Body of pancreas (tissue), 4 donors: ENCODE measurements around the gene ITGAV.

Experiments
- CTCF ChIP-seq, 7 experiments: fragments of 450-650 bp in 4 of 7; fragments of 200-600 bp in 3 of 7; sonication (generic) in 3 of 7; IDR thresholded peaks; one replicate each; pipeline ENCODE4 v1.5.1; 2016 to 2019; ENCODE audit warnings: antibody characterized with exemption in 7 of 7
- POLR2A ChIP-seq, 3 donors: fragments of 450-650 bp; IDR thresholded peaks; one replicate each; pipeline ENCODE4 v1.6.1; 2016; ENCODE audit warnings: antibody characterized with exemption in 3 of 3, mild to moderate bottlenecking in 2 of 3

DNA sequence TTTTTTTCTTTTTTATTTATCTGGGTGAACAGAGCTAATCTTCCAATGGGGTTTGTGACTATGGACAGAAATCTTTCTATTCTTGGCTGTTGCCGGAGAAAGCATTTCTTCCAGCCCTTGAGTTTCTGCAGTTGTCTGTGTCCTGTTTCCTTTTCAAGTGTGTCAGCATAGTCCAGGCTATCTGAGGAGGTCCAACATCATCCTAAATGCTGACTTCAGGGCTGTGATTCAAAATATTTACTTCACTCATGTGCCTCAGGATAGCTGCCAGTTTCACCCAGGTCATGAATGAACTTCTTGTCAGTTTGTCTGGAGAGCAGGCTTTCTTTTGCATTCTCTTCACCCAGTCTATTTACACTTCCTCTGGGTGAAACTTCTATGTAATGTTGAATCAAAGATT is 27.9 kb downstream of the ITGAV start:
- no peak for TF ChIP-seq CTCF (IDR thresholded peaks at IDR 0.05)
- no peak for TF ChIP-seq POLR2A (IDR thresholded peaks at IDR 0.05)
